Activated naive CD4-positive, alpha-beta T cell treated with anti-CD3 and anti-CD28 coated beads for 36 hours (primary cell): ENCODE data around the gene ORM1. TPM values are rescaled to one million over a fixed set of nuclear protein-coding genes. Genes with fewer than 3 reads are reported as not detected.
A peak's percentile ranks its signal among the peaks of the same experiment; 100 is the strongest.

Source experiments
- CTCF ChIA-PET: fragments of 350-600 bp; sonication (Branson Sonifier 250); formaldehyde crosslinking; loops from one replicate; lab custom pipeline; 2021; ENCODE audit warnings: antibody characterized with exemption; lab: Charles Lee
- DNase-seq: peaks from one replicate; pipeline ENCODE4 v3.0.0-alpha.2; 2020
- H3K27ac Mint-ChIP-seq: one replicate; pipeline ENCODE4 v1.8.0; 2021; ENCODE audit warnings: mild to moderate bottlenecking, mixed read lengths
- H3K27me3 Mint-ChIP-seq: one replicate; pipeline ENCODE4 v1.8.0; 2021; ENCODE audit warnings: low read depth, mixed read lengths
- H3K36me3 Mint-ChIP-seq: one replicate; pipeline ENCODE4 v1.8.0; 2021; ENCODE audit warnings: low read depth, mixed read lengths
- H3K4me1 Mint-ChIP-seq: one replicate; pipeline ENCODE4 v1.8.0; 2021; ENCODE audit warnings: low read depth, mixed read lengths
- H3K4me3 Mint-ChIP-seq: one replicate; pipeline ENCODE4 v1.8.0; 2021; ENCODE audit warnings: mild to moderate bottlenecking, moderate library complexity, mixed read lengths
- H3K9me3 Mint-ChIP-seq: one replicate; pipeline ENCODE4 v1.8.0; 2021; ENCODE audit warnings: mixed read lengths
- intact Hi-C: fragments of 100-400 bp; cut with micrococcal nuclease; formaldehyde crosslinking; loops from one replicate; pipeline ENCODE4 v1.15.1; 2023
- total RNA-seq, 2 experiments: library from RNA; stranded (reverse); gene quantifications; one replicate each; pipeline ENCODE4 v1.2.3, GENCODE V29; 2021

ORM1 gene
- total RNA-seq, 2 experiments from 2014 or later: not detected

GRCh38 chr9:114289571-114290481 lies 33.1 kb upstream of the ORM1 start:
- H3K9me3 Mint-ChIP-seq: peaks cover 4% of the 10 kb centered on the region
- no peak for DNase-seq
- intact Hi-C loops: no loop called here
- H3K27me3 Mint-ChIP-seq: peaks cover 2% of the 10 kb centered on the region
- no peak overlapping the region for H3K27ac Mint-ChIP-seq
- CTCF ChIA-PET: interaction anchor here (0.8 to 4.9 kb wide), 16 partner anchors 9 to 402 kb away, joined by 3 to 75 read pairs (median 8); partner anchors contain the start of gene COL27A1
- peaks cover 10% of the 10 kb centered on the region for H3K36me3 Mint-ChIP-seq
- no peak overlapping the region for H3K4me3 Mint-ChIP-seq
- H3K4me1 Mint-ChIP-seq: peaks cover 2% of the 10 kb centered on the region

GRCh38 chr9:114290561-114290986 lies 32.3 kb upstream of the ORM1 start:
- no peak overlapping the region for H3K27ac Mint-ChIP-seq
- DNase-seq: no peak
- H3K27me3 Mint-ChIP-seq: peaks cover 2% of the 10 kb centered on the region
- intact Hi-C loops: no loop called here
- H3K4me3 Mint-ChIP-seq: no peak overlapping the region
- H3K9me3 Mint-ChIP-seq: peaks cover 7% of the 10 kb centered on the region
- peaks cover 16% of the 10 kb centered on the region for H3K36me3 Mint-ChIP-seq
- CTCF ChIA-PET: interaction anchor here (0.8 to 4.9 kb wide), 31 partner anchors 9 to 403 kb away, joined by 3 to 75 read pairs (median 5); partner anchors contain the start of gene COL27A1
- peaks cover 2% of the 10 kb centered on the region for H3K4me1 Mint-ChIP-seq

- H3K27me3 Mint-ChIP-seq: peaks cover 2% of the 10 kb centered on the region
- peak; percentile 83 for DNase-seq
- intact Hi-C loops: loop anchor here (1.0 kb wide), 3 partner anchors 136 to 209 kb away; partner anchors contain the start of gene COL27A1
- CTCF ChIA-PET: interaction anchor here (0.7 to 4.9 kb wide), 33 partner anchors 9 to 404 kb away, joined by 3 to 75 read pairs (median 5); partner anchors contain the start of gene COL27A1
- H3K4me3 Mint-ChIP-seq: no peak overlapping the region
- peaks cover 11% of the 10 kb centered on the region for H3K9me3 Mint-ChIP-seq
- peaks cover 2% of the 10 kb centered on the region for H3K4me1 Mint-ChIP-seq
- no peak overlapping the region for H3K27ac Mint-ChIP-seq
- peaks cover 20% of the 10 kb centered on the region for H3K36me3 Mint-ChIP-seq
These were observed 31.8 kb upstream of the ORM1 start for GRCh38 chr9:114291064-114291474.

- H3K27me3 Mint-ChIP-seq: peaks cover 2% of the 10 kb centered on the region
- H3K9me3 Mint-ChIP-seq: peaks cover 11% of the 10 kb centered on the region
- CTCF ChIA-PET: interaction anchor here (1.0 to 4.9 kb wide), 17 partner anchors 8 to 484 kb away, joined by 3 to 75 read pairs (median 6); partner anchors contain the start of gene COL27A1
- H3K4me3 Mint-ChIP-seq: no peak overlapping the region
- no peak for DNase-seq
- H3K36me3 Mint-ChIP-seq: peaks cover 21% of the 10 kb centered on the region
- no peak overlapping the region for H3K27ac Mint-ChIP-seq
- peaks cover 2% of the 10 kb centered on the region for H3K4me1 Mint-ChIP-seq
- intact Hi-C loops: loop anchor here (1.0 kb wide), 3 partner anchors 137 to 210 kb away; partner anchors contain the start of gene COL27A1
These were observed 30.9 kb upstream of the ORM1 start for GRCh38 chr9:114291886-114292590.

GRCh38 chr9:114294664-114295063 lies 28.2 kb upstream of the ORM1 start:
- Mint-ChIP-seq H3K4me1 (peaks cover 2% of the 10 kb centered on the region), H3K27ac (no peak overlapping the region), H3K9me3 (peaks cover 11% of the 10 kb centered on the region), H3K4me3 (no peak overlapping the region), H3K36me3 (peaks cover 21% of the 10 kb centered on the region), H3K27me3 (peaks cover 2% of the 10 kb centered on the region)
- intact Hi-C loops: no loop called here
- CTCF ChIA-PET: interaction anchor here (0.8 kb wide), 1 partner anchor 271 kb away, joined by 5 read pairs; no protein-coding TSS in a partner anchor
- no peak for DNase-seq

GRCh38 chr9:114296338-114296737 lies 26.6 kb upstream of the ORM1 start:
- CTCF ChIA-PET: no interaction called here
- Mint-ChIP-seq H3K9me3 (peaks cover 11% of the 10 kb centered on the region), H3K4me1 (no peaks in the 10 kb centered on the region), H3K27me3 (no peaks in the 10 kb centered on the region), H3K36me3 (peaks cover 17% of the 10 kb centered on the region), H3K27ac (no peak overlapping the region), H3K4me3 (no peak overlapping the region)
- intact Hi-C loops: no loop called here
- DNase-seq: no peak

- no peak for DNase-seq
- H3K4me3 Mint-ChIP-seq: no peak overlapping the region
- H3K27ac Mint-ChIP-seq: no peak overlapping the region
- H3K9me3 Mint-ChIP-seq: peaks cover 10% of the 10 kb centered on the region
- no peaks in the 10 kb centered on the region for H3K27me3 Mint-ChIP-seq
- H3K36me3 Mint-ChIP-seq: peaks cover 14% of the 10 kb centered on the region
- intact Hi-C loops: no loop called here
- H3K4me1 Mint-ChIP-seq: no peaks in the 10 kb centered on the region
- CTCF ChIA-PET: interaction anchor here (0.7 to 2.0 kb wide), 3 partner anchors 9 to 217 kb away, joined by 3 to 12 read pairs (median 5); no protein-coding TSS in a partner anchor
These were observed 23.4 kb upstream of the ORM1 start for GRCh38 chr9:114299286-114300152.

GRCh38 chr9:114300153-114300845 lies 22.6 kb upstream of the ORM1 start:
- intact Hi-C loops: no loop called here
- Mint-ChIP-seq H3K4me1 (no peaks in the 10 kb centered on the region), H3K36me3 (peaks cover 6% of the 10 kb centered on the region), H3K9me3 (peaks cover 4% of the 10 kb centered on the region), H3K27me3 (no peaks in the 10 kb centered on the region), H3K27ac (no peak overlapping the region), H3K4me3 (no peak overlapping the region)
- CTCF ChIA-PET: interaction anchor here (0.7 to 2.0 kb wide), 2 partner anchors 9 to 218 kb away, joined by 3 to 12 read pairs; no protein-coding TSS in a partner anchor
- DNase-seq: no peak

- H3K9me3 Mint-ChIP-seq: no peaks in the 10 kb centered on the region
- H3K4me3 Mint-ChIP-seq: no peak overlapping the region
- DNase-seq: no peak
- peaks cover 4% of the 10 kb centered on the region for H3K4me1 Mint-ChIP-seq
- no peaks in the 10 kb centered on the region for H3K36me3 Mint-ChIP-seq
- H3K27ac Mint-ChIP-seq: no peak overlapping the region
- CTCF ChIA-PET: interaction anchor here (2.0 kb wide), 1 partner anchor 10 kb away, joined by 12 read pairs; no protein-coding TSS in a partner anchor
- H3K27me3 Mint-ChIP-seq: no peaks in the 10 kb centered on the region
- intact Hi-C loops: no loop called here
These were observed 21.8 kb upstream of the ORM1 start for GRCh38 chr9:114300846-114301797.
